ENCODE results near the gene SLC38A10.
A peak's percentile ranks its signal among the peaks of the same experiment; 100 is the strongest.
"Not testable (repeated sequence)": the region's sequence is repeated elsewhere in the genome, so short reads cannot be mapped to it uniquely, and the experiment has no call there.

The SLC38A10 gene

GRCh38 chr17:81312624-81313325 lies 17.7 kb upstream of the SLC38A10 start:
- DNase-seq (ENCODE audit: low read depth), result no peak

DNA sequence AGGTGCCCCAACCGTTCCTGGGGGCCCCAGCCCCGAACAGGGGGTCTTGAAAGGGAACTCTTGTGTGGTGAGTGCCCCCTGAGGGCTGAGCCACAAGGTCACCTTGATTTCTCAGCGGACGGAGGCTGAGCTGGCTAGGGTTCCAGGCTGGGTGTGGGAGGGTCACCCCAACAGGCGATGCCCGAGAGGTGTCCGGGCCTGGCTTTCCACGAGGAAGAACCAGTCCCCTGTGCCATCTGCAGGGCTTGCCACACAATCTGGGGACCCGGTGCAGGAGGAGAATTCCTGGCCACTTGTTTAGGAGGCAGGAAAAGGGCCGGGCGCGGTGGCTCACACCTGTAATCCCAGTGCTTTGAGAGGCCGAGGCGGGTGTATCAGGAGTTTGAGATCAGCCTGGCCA lies 16.8 kb upstream of the SLC38A10 start:
- no peak for DNase-seq (ENCODE audit: low read depth)

GRCh38 chr17:81310949-81311550 lies 15.9 kb upstream of the SLC38A10 start:
- DNase-seq (ENCODE audit: low read depth), result no peak

GRCh38 chr17:81309859-81310839 lies 15.0 kb upstream of the SLC38A10 start:
- no peak for DNase-seq (ENCODE audit: low read depth)

DNA sequence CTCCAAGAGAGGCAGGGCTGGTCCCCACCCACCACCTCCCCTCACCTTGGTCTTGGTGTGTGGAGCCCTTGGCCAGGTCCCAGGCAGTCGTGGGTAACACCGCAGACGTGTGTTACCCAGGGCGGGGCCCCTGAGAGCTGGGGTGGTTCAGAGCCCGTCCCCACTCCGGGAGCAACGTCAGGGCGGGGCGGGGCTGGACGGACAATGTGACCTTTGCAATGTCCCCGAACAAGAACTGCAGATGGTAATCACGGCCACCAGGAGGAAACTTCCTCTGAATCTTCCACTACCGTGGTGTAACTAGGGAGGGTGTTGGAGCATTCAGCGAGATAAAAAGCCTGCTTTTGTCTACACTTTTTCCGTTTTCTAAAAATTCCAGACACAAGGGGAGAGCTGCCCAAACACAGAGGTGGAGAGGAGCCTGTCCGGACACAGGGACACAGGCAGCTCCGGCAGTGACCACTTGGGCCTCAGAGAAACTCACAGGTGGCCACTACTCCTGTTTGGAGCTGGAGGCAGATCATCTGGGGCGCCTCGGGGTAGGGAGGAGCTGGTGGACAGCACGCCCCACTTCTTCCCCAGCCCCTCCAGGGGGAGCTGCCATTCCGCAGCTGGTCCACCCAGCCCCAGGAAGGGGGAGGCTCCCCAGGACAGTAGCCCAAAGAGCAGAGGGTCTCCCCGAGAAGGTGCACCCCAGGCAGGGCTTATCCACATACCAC lies 14.2 kb upstream of the SLC38A10 start:
- DNase-seq (ENCODE audit: low read depth), result peak; percentile 62

GRCh38 chr17:81308784-81309139 lies 13.7 kb upstream of the SLC38A10 start:
- not testable (repeated sequence) for DNase-seq (ENCODE audit: low read depth)

GRCh38 chr17:81307636-81308560 lies 12.8 kb upstream of the SLC38A10 start:
- no peak for DNase-seq (ENCODE audit: low read depth)

DNA sequence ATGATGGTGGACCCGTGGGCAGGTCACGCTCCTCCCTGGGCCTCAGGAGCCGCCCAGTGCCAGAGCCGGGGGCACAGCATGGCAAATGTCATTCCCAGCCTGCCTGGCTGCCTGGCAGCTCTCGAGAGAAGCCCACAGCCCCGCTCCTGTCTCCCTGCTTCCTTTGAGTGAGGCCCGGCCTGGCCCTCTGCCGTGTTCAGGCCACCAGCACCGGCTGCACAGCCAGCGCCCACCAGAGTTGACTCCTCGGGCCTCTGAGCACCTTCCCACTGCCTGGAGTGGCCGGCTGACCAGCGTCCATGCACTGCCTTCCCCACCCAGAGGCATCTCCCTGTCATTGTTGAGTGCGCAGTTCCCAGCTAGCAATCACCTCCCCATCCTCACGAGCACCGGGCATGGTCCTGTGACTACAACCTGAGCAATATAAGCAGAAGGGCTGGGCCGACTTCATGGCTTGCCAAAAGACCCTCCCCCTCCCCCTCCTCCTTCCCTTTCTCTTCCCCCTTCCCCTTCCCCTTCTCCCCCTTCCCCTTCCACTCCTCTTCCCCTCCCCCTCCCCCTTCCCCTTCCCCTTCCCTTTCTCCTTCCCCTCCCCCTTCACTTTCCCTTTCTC lies 11.9 kb upstream of the SLC38A10 start:
- DNase-seq (ENCODE audit: low read depth), result no peak

- no peak for DNase-seq (ENCODE audit: low read depth)
These were observed 11.4 kb upstream of the SLC38A10 start for GRCh38 chr17:81306491-81306890.

DNA sequence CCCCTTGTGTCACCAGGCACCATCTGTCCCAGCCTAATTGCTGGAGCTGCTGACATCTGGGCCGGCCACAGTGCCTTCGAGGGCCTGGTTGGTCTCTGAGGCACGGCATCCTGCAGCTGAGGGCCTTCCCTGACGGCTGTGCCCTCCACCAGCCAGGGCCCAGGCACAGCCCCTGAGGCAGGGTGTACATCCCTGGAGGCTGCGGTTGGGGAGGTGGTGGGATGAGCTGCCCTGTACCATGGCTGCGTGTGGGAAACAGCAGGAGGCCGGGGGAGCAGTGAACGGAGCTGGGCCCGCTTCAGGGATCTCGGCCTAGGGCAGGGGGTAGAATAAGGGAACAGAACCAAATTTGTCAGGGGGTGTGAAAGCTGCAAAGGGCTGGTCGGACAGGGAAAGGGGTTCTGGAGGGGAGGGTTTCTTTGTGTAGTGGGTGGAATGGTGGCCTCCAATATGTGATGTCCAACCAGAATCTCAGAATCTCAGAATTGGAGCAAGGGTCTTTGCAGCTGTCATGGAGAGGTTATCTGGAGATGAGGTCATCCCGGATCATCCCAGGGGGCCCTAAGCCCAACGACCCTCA lies 10.0 kb upstream of the SLC38A10 start:
- no peak for DNase-seq (ENCODE audit: low read depth)

GRCh38 chr17:81304196-81305015 lies 9.3 kb upstream of the SLC38A10 start:
- no peak for DNase-seq (ENCODE audit: low read depth)

- no peak for DNase-seq (ENCODE audit: low read depth)
These were observed 8.3 kb upstream of the SLC38A10 start for GRCh38 chr17:81303385-81303784.

DNA sequence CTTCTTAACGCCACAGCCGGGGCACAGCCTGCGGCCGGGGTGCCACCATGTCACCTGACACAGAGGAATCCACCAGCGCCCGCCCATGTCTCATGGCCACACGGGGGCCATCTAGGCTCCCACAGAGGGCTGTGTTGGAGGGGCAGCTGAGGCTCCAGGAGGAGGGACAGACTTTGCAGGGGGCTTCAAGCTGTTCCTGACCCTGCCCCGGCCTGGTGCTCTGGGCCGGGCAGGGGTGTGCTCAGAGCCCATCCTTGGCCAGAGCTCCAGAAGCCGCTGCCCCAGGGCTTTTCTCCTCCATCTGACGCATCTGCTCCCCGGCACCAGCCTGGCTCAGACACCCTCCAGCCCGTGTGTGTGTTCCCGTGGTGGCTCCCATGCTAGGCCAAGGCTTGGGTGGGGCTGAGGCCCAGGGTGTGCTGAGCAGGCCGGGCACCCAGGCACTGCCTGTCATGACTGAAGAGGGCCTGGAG lies 7.8 kb upstream of the SLC38A10 start:
- DNase-seq (ENCODE audit: low read depth), result no peak

GRCh38 chr17:81302324-81302723 lies 7.2 kb upstream of the SLC38A10 start:
- no peak for DNase-seq (ENCODE audit: low read depth)

- no peak for DNase-seq (ENCODE audit: low read depth)
These were observed 6.4 kb upstream of the SLC38A10 start for GRCh38 chr17:81301195-81302144.

- no peak for DNase-seq (ENCODE audit: low read depth)
These were observed 5.6 kb upstream of the SLC38A10 start for GRCh38 chr17:81300586-81301155.

GRCh38 chr17:81299846-81300585 lies 4.9 kb upstream of the SLC38A10 start:
- DNase-seq (ENCODE audit: low read depth), result no peak
